H9 (cell line): ENCODE data around the gene RHOC. TPM values are rescaled to one million over a fixed set of nuclear protein-coding genes. Genes with fewer than 3 reads are reported as not detected.

ENCODE experiments used
- DNase-seq: peaks from one replicate; pipeline ENCODE4 v3.0.0-alpha.2; 2017
- H2AFZ ChIP-seq: one replicate; pipeline ENCODE4 v1.6.1; 2013; ENCODE audit warnings: mild to moderate bottlenecking, low read length, control low read depth, moderate library complexity
- H2AK5ac ChIP-seq: 2 replicates; pipeline ENCODE4 v1.6.1; 2013; ENCODE audit warnings: low read length, control low read depth, mixed read lengths; ENCODE audit not compliant: insufficient read length
- H2BK120ac ChIP-seq: one replicate; pipeline ENCODE4 v1.6.1; 2013; ENCODE audit warnings: low read depth, mild to moderate bottlenecking, low read length, control low read depth, inconsistent platforms; ENCODE audit not compliant: poor library complexity, severe bottlenecking
- H2BK12ac ChIP-seq: 2 replicates; pipeline ENCODE4 v1.6.1; 2013; ENCODE audit warnings: low read length, control low read depth, mixed read lengths, low read depth; ENCODE audit not compliant: insufficient read length
- H2BK15ac ChIP-seq: 2 replicates; pipeline ENCODE4 v1.6.1; 2013; ENCODE audit warnings: low read depth, low read length, control low read depth
- H2BK20ac ChIP-seq: one replicate; pipeline ENCODE4 v1.6.1; 2013; ENCODE audit warnings: low read depth, mild to moderate bottlenecking, low read length, control low read depth, inconsistent platforms; ENCODE audit not compliant: poor library complexity, severe bottlenecking
- H2BK5ac ChIP-seq: 2 replicates; pipeline ENCODE4 v1.6.1; 2013; ENCODE audit warnings: low read length, control low read depth, mixed read lengths; ENCODE audit not compliant: insufficient read length
- H3K14ac ChIP-seq: 2 replicates; pipeline ENCODE4 v1.6.1; 2013; ENCODE audit warnings: low read length, control low read depth; ENCODE audit not compliant: insufficient read depth
- H3K18ac ChIP-seq: 2 replicates; pipeline ENCODE4 v1.6.1; 2013; ENCODE audit warnings: low read depth, mild to moderate bottlenecking, mixed read lengths, low read length, control low read depth; ENCODE audit not compliant: insufficient read length
- H3K23ac ChIP-seq: 2 replicates; pipeline ENCODE4 v1.6.1; 2013; ENCODE audit warnings: low read length, control low read depth, mixed read lengths, low read depth; ENCODE audit not compliant: insufficient read length
- H3K23me2 ChIP-seq: 2 replicates; pipeline ENCODE4 v1.6.1; 2013; ENCODE audit warnings: low read depth, mild to moderate bottlenecking, mixed read lengths, low read length, control low read depth; ENCODE audit not compliant: insufficient read length, poor library complexity, severe bottlenecking
- H3K27ac ChIP-seq: 2 replicates; pipeline ENCODE4 v1.5.1; 2013; ENCODE audit warnings: low read length, control low read depth, mixed read lengths, low read depth; ENCODE audit not compliant: insufficient read length
- H3K27me3 ChIP-seq: 2 replicates; pipeline ENCODE4 v1.6.1; 2013; ENCODE audit warnings: low read length, control low read depth, inconsistent platforms; ENCODE audit not compliant: insufficient read depth
- H3K4ac ChIP-seq: 2 replicates; pipeline ENCODE4 v1.6.1; 2013; ENCODE audit warnings: low read depth, mild to moderate bottlenecking, control low read depth, inconsistent platforms, low read length, moderate library complexity
- H3K4me1 ChIP-seq: 2 replicates; pipeline ENCODE4 v1.6.1; 2013; ENCODE audit warnings: low read length, control low read depth, inconsistent platforms; ENCODE audit not compliant: insufficient read depth
- H3K4me2 ChIP-seq: 2 replicates; pipeline ENCODE4 v1.6.1; 2013; ENCODE audit warnings: low read length, control low read depth, mixed read lengths; ENCODE audit not compliant: insufficient read length, insufficient read depth
- H3K56ac ChIP-seq: 2 replicates; pipeline ENCODE4 v1.6.1; 2013; ENCODE audit warnings: low read depth, mild to moderate bottlenecking, mixed read lengths, low read length, control low read depth; ENCODE audit not compliant: insufficient read length
- H3K79me1 ChIP-seq: 2 replicates; pipeline ENCODE4 v1.6.1; 2013; ENCODE audit warnings: low read depth, mild to moderate bottlenecking, moderate library complexity, low read length, control low read depth, inconsistent platforms; ENCODE audit not compliant: insufficient read depth, poor library complexity, severe bottlenecking
- H3K79me2 ChIP-seq: 2 replicates; pipeline ENCODE4 v1.6.1; 2013; ENCODE audit warnings: low read length, control low read depth, inconsistent platforms; ENCODE audit not compliant: insufficient read depth
- H3K9ac ChIP-seq: 2 replicates; pipeline ENCODE4 v1.6.1; 2013; ENCODE audit warnings: low read length, control low read depth, mixed read lengths; ENCODE audit not compliant: insufficient read length; ENCODE audit errors: extremely low read depth
- H3K9me3 ChIP-seq: one replicate; pipeline ENCODE4 v1.6.1; 2013; ENCODE audit warnings: low read depth, low read length, inconsistent platforms; ENCODE audit not compliant: control insufficient read depth
- H3T11ph ChIP-seq: one replicate; pipeline ENCODE4 v1.6.1; 2013; ENCODE audit warnings: mild to moderate bottlenecking, low read length, control low read depth, inconsistent platforms
- H4K20me1 ChIP-seq: one replicate; pipeline ENCODE4 v1.6.1; 2013; ENCODE audit not compliant: control insufficient read depth, insufficient read length, insufficient read depth
- H4K5ac ChIP-seq: 2 replicates; pipeline ENCODE4 v1.6.1; 2013; ENCODE audit warnings: low read depth, mild to moderate bottlenecking, mixed read lengths, low read length, control low read depth; ENCODE audit not compliant: insufficient read length
- H4K8ac ChIP-seq: replicated peaks from 2 replicates; pipeline ENCODE4 v1.6.1; 2013; ENCODE audit warnings: low read length, control low read depth, mixed read lengths, low read depth; ENCODE audit not compliant: insufficient read length
- H4K91ac ChIP-seq: 2 replicates; pipeline ENCODE4 v1.6.1; 2013; ENCODE audit warnings: low read depth, mild to moderate bottlenecking, moderate library complexity, mixed read lengths, low read length, control low read depth; ENCODE audit not compliant: insufficient read length
- H3K27ac Mint-ChIP-seq, 3 experiments: 2 replicates in 2 of 3; 3 replicates in 1 of 3; pipeline ENCODE4 v1.8.0; 2020 to 2021; ENCODE audit warnings: mixed read lengths in 3 of 3, mild to moderate bottlenecking in 1 of 3, moderate library complexity in 1 of 3
- H3K27me3 Mint-ChIP-seq: 2 replicates; pipeline ENCODE4 v1.8.0; 2021; ENCODE audit warnings: low read depth, mild to moderate bottlenecking, moderate library complexity, mixed read lengths
- H3K36me3 Mint-ChIP-seq, 3 experiments: 2 replicates in 2 of 3; 3 replicates in 1 of 3; pipeline ENCODE4 v1.8.0; 2020 to 2021; ENCODE audit warnings: low read depth in 3 of 3, mixed read lengths in 3 of 3; ENCODE audit not compliant: insufficient read depth in 1 of 3
- H3K4me1 Mint-ChIP-seq, 2 experiments: 2 replicates each; pipeline ENCODE4 v1.8.0; 2020; ENCODE audit warnings: mixed read lengths in 2 of 2
- H3K4me3 Mint-ChIP-seq, 2 experiments: 2 replicates in 1 of 2; 3 replicates in 1 of 2; pipeline ENCODE4 v1.8.0; 2020 to 2021; ENCODE audit warnings: mild to moderate bottlenecking in 2 of 2, mixed read lengths in 2 of 2, moderate library complexity in 1 of 2
- H3K9me3 Mint-ChIP-seq, 2 experiments: 2 replicates in 1 of 2; 3 replicates in 1 of 2; pipeline ENCODE4 v1.8.0; 2020; ENCODE audit warnings: mild to moderate bottlenecking in 2 of 2, mixed read lengths in 2 of 2, moderate library complexity in 1 of 2
- WGBS: extraction: QIAGEN DNeasy Blood & Tissue Kit; methylation state at CpG from one replicate; pipeline ENCODE4 v1.1.7; 2013; ENCODE audit warnings: missing lambda C conversion rate, low lambda C conversion rate, mixed read lengths; ENCODE audit not compliant: insufficient read length; ENCODE audit errors: extremely low coverage; 5-methylcytosine and 5-hydroxymethylcytosine counted together
- total RNA-seq: library from RNA; stranded (reverse); gene quantifications from 2 replicates; pipeline ENCODE4 v1.2.1, GENCODE V29; 2021
- TF ChIP-seq, protein P1 (sequence below): fragments of 200-600 bp; sonication (generic); conservative IDR thresholded peaks from 3 replicates; pipeline ENCODE4 v1.8.0; 2021; ENCODE audit warnings: antibody characterized with exemption, mild to moderate bottlenecking

The RHOC gene
- total RNA-seq, 1 experiment from 2014 or later: 68.9 TPM

GRCh38 chr1:112651205-112651604, 55.7 kb downstream of the RHOC start:
- Histone ChIP-seq H3K23me2 (no peaks in the 10 kb centered on the region), H2BK12ac (no peak overlapping the region), H2AK5ac (no peak overlapping the region), H4K20me1 (no peaks in the 10 kb centered on the region), H3K23ac (no peak overlapping the region), H4K8ac (no peak overlapping the region), H3K9me3 (no peaks in the 10 kb centered on the region), H3K79me2 (no peaks in the 10 kb centered on the region; the same call in 1 of the 2 replicates), H4K91ac (no peak overlapping the region), H3K4me2 (no peak overlapping the region), H3K14ac (no peak overlapping the region), H3T11ph (no peak overlapping the region), H2AFZ (no peak overlapping the region), H4K5ac (no peak overlapping the region), H3K56ac (no peak overlapping the region), H3K27ac (no peak overlapping the region), H3K4me1 (no peaks in the 10 kb centered on the region), H2BK5ac (no peak overlapping the region), H2BK20ac (no peak overlapping the region), H3K27me3 (no peaks in the 10 kb centered on the region), H3K79me1 (no peaks in the 10 kb centered on the region), H2BK120ac (no peak overlapping the region), H2BK15ac (no peak overlapping the region), H3K4ac (no peak overlapping the region), H3K18ac (no peak overlapping the region), H3K9ac (no peak overlapping the region)
- Mint-ChIP-seq H3K36me3 (peaks cover 27 to 58% (median 49%) of the 10 kb centered on the region in 3 experiments; a peak in 6 of 7 replicates), H3K9me3 (no peaks in the 10 kb centered on the region), H3K4me3 (no peak overlapping the region), H3K4me1 (no peaks in the 10 kb centered on the region), H3K27me3 (no peaks in the 10 kb centered on the region), H3K27ac (no peak overlapping the region; a peak in 1 of 7 replicates)
- TF ChIP-seq, protein P1, sequence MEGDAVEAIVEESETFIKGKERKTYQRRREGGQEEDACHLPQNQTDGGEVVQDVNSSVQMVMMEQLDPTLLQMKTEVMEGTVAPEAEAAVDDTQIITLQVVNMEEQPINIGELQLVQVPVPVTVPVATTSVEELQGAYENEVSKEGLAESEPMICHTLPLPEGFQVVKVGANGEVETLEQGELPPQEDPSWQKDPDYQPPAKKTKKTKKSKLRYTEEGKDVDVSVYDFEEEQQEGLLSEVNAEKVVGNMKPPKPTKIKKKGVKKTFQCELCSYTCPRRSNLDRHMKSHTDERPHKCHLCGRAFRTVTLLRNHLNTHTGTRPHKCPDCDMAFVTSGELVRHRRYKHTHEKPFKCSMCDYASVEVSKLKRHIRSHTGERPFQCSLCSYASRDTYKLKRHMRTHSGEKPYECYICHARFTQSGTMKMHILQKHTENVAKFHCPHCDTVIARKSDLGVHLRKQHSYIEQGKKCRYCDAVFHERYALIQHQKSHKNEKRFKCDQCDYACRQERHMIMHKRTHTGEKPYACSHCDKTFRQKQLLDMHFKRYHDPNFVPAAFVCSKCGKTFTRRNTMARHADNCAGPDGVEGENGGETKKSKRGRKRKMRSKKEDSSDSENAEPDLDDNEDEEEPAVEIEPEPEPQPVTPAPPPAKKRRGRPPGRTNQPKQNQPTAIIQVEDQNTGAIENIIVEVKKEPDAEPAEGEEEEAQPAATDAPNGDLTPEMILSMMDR: no peak
- no CpG with 5 or more reads among the region's 1 CpG for WGBS
- DNase-seq: no peak

Other genes with a start within 250 kb of the RHOC start
- gene WNT2B, start 198.2 kb downstream of the RHOC start, total RNA-seq: 0.66 and 0.68 TPM in 2 replicates
- gene ST7L, start 88.0 kb downstream of the RHOC start, total RNA-seq: 15.4 and 16.0 TPM in 2 replicates
- gene CAPZA1, start 87.3 kb downstream of the RHOC start, total RNA-seq: 108 and 114 TPM in 2 replicates
- 77.8 and 80.4 TPM in 2 replicates for gene MOV10, start 32.5 kb downstream of the RHOC start, total RNA-seq
- gene PPM1J, start 8.2 kb upstream of the RHOC start, total RNA-seq: 12.7 and 13.2 TPM in 2 replicates
- 379 and 381 TPM in 2 replicates for gene SLC16A1, start 249.1 kb upstream of the RHOC start, total RNA-seq